GM21576 (cell line): ENCODE results near the gene RTF2.
"Not testable (repeated sequence)": the region's sequence is repeated elsewhere in the genome, so short reads cannot be mapped to it uniquely, and the experiment has no call there.

Experiments
- ATAC-seq: cut with Tn5 transposase; IDR thresholded peaks from one replicate; pipeline ENCODE4 v1.9.1; 2021; ENCODE audit warnings: mild to moderate bottlenecking, moderate library complexity; ENCODE audit not compliant: unreplicated experiment

Gene RTF2

DNA sequence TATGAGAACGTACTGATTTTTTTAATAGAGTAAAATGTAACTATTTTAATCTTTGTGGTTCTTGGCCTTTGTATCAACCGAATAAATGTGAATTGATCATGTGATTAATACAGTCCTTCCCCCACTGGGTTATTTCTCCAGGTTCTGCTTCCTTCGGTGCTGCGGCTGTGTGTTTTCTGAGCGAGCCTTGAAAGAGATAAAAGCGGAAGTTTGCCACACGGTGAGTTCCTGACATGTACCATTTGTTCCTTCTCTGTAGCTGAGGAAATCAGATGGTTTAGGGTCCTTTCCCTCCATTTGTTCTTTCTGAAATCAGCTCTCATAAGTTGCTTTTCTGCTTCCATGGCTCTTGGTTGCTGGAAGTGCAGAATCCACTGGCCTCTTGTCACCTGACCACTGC, 15.5 kb downstream of the RTF2 start:
- no peak for ATAC-seq

DNA sequence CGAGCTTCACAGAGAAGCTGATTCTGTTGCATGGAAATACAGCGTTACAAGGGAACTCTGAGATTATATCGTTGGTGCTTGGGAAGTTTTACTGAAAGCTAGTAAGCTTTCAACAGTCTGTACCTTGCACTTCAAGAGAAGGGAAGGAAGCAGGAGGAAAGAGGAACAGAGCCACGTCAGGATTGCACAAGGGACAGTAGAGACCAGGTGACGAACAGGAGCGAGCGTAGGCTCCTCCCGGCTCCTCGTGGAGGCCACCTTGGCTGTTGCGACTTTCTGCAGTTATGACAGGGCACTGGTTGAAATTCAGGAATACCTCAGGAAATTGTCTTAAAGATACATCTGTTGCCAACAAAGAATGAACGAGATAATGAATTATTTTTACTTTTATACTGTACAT, 18.8 kb downstream of the RTF2 start:
- ATAC-seq, result no peak

DNA sequence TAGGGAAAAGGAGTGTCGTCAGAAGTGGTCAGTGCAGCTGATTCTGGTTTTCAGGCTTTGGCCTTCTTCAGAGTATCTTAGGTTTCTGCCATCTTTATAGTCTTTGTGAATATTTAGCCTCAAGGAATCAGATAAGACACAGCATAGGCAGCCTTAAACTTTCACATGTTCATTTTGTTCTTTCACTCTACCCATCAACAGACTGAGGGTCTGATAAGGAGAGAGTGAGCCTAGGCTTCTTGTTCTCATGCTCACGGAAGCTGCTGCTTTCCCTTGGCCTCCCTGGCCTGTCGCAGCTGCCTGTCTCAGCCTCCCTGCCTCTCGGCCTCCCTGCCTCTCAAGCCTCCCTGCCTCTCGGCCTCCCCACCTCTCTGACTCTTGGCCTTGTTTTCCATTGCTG, 20.1 kb downstream of the RTF2 start:
- no peak for ATAC-seq

DNA sequence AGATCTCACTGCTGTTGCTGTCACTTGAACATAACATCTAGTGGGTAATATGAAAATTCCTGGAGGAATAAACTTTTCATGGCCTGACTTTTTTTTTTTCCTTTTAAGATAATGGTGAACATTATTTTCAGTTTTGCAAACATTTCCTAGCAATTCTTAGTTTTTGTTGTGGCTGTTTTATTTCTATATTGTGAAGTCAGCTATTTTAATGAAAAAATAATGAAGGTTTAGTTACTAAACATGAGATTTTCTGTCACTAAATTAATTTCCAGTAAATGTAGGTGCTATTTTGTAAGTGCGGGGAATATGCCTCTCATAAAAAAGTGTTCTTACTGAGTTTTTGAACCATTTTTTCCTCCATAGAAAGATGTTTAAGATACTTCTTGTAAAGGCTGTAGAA, 32.7 kb downstream of the RTF2 start:
- no peak for ATAC-seq

DNA sequence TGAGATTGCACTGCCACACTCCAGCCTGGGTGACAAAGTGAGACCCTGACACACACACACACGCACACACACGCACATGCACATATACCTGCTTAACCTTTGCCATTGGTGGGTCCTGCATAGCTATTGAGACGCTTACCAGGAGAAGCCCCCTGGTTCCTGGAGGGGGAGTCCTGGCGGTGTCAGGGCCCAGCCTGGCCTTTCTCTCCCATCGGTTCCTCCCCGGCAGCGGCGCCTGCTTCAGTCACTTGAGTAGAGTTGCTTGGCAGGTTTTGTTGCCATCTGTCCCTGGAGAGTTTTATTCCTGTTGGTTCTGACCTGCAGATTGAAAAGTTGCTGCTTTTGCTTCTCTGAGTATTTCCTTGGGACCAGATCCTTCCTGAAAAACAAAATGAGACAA, 35.5 kb downstream of the RTF2 start:
- no peak for ATAC-seq

DNA sequence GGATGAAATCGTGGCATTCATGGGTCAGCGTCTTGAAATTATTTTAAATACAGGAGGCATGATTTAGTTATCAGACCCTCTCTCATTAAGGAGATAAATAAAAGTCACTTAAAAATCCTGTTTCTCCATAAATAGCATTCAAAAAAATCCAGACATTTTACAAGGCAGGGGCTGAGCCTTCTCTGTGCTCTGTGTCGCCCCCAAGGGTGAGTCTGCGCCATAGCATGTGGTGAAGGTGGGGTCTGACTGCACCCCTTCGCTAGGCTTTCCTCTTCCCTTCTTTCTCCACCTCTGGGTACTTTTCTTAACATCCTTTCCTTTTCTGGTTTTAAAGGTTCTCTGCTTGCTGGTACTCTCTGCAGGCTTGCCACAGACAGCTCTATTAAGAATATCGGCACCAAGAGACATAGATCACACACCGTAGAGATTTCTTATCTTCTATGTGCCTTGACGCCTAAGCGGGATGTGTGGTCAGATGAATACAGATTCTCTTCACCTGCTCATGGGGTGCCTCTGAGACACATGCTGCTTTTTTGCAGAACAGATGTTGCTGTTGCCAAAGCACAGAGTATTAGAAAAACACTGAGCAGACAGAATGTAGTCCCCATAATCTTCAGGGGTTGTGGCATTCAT, 36.1 kb downstream of the RTF2 start:
- ATAC-seq, result no peak

DNA sequence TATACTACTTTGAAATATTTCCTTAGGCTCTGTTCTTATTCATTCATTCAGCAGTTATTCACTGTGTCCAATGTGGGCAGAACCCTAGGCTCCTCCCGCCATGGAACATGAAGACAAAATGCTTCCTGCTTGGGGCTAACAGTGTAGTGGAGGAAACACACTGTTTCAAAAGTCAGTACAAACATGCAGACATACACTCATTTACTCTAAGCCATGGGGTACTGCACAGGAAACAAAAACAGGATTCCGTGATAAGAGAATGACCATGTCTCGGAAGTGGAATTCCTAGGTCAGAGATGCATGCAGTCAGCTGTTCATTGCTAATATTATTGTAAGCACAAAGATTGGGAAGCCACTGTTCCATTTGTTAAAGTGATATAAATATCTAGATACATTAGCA, 37.7 kb downstream of the RTF2 start:
- ATAC-seq, result no peak

DNA sequence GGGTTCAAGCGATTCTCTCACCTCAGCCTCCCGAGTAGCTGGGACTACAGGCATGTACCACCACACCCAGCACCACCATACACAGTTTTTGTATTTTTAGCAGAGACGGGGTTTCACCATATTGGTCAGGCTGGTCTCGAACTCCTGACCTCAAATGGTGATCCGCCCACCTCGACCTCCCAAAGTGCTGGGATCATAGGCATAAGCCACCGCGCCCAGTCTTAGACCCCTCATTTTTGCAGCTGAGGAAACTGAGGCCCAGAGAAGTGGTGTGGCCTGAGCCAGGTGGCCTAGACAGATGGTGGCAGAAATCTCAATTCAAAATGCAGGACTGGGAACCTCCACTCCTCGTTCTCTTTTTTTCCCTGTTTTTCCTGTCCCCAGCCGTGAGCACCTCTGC, 43.5 kb downstream of the RTF2 start:
- no peak for ATAC-seq

DNA sequence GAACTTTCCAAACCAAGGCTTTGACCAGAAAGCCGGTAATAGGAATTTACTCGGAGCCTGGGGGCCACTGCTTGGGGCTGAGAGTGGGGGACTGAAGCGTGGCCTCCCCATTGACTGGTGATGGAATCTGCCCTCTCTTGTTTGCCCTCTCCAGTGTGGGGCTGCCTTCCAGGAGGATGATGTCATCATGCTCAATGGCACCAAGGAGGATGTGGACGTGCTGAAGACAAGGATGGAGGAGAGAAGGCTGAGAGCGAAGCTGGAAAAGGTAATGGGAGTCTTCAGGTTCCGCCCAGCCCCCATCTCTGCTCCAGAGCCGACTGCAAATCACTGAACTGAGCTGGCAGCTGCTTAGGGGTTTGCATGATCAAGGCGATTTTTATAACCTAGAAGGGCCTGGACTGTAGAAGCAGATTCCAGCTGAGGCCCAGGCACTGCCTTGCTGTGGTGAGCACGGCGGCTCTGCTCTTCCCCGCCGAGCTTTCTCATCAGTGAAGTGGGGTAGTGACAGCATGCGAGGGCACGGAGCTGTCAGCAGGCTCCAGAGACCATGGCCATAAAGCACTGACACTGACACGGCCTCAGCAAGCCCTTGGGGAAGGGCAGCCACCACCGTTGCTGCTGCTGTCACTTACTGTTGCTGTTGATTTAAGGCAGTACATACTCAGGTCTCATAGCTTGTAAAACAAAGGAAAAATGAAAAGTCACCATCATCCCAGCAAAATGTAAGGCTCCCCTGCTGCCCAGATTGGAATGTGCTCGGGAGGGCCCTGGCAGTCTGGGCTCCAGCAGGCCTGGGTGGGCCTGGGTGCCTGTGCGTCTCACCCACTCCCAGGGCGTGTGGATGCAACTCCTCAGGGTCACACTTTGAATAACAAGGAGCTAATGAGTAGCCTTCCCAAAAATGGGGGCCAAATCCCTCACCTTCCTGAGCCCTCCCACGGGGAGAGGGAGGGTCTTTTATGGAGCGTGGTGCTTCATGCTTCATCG, 45.0 kb downstream of the RTF2 start:
- no peak for ATAC-seq

DNA sequence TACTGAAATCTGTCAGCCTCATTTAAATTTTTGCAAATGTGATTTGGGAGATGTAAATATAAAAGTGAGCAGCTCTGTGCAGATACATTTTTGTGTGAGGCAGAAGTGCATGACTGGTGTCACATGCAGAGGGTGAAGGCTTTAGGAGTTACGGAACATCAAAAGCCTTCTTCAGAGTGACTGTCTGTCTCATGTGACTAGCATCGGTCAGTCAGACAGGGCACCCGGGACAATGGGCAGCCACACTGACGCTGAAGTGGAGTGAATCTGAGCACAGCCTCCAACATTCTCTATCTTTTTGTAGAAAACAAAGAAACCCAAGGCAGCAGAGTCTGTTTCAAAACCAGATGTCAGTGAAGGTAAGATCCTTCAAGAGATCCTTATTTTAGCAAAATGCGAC, 48.2 kb downstream of the RTF2 start:
- ATAC-seq, result no peak

DNA sequence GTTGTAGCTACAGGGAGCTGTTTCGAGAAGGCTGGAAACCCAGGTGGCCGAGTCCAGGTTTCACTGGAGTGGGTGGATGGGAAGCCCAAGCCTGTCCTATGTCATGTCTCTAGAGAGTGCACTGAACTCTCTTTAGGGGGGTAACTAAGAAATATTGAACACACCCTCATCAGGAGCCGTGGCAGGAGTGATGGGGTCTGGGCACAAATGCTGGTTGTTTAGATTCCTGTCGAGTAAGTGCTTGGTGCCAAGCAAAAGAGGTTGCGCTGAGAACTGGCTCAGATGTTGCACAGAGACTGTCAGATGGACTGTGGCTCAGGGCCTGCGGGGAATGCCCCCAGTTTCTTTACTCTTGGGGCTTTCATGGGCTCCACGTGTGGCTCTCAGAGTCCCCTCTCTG, 48.8 kb downstream of the RTF2 start:
- ATAC-seq, result no peak

DNA sequence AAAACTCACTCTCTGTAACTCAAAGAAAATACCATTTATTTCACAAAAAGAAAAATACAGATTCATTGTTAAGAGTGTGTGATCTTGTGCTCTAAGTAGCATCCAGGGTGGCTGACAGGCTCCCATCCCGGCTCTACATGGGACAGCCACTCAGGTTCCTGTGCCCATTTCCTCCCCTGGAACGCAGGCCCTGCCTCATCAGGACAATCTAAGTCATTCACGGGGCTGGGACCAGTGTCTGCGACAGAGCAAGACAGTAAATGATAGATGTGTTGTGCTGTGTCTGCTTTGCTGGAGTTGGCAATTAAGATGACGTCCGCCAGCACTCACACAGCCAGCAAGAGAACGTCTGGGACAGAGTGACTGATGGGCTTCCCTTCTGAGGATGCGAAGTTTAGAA, 49.2 kb downstream of the RTF2 start:
- no peak for ATAC-seq

DNA sequence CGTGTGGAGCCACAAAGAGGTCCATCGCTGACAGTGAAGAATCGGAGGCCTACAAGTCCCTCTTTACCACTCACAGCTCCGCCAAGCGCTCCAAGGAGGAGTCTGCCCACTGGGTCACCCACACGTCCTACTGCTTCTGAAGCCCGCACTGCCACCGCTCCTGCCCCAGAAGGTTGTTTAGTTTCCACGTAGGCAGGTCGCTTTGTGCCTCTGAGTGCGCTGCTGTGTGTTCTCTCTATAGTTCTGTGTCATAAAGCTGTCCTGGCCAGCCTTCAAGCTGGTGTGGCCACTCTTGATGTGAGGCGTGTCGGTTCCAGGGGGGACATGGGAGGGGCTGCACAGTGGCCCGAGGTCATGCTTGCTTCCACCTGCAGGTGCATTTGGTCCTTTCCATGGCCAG, 49.7 kb downstream of the RTF2 start:
- no peak for ATAC-seq

DNA sequence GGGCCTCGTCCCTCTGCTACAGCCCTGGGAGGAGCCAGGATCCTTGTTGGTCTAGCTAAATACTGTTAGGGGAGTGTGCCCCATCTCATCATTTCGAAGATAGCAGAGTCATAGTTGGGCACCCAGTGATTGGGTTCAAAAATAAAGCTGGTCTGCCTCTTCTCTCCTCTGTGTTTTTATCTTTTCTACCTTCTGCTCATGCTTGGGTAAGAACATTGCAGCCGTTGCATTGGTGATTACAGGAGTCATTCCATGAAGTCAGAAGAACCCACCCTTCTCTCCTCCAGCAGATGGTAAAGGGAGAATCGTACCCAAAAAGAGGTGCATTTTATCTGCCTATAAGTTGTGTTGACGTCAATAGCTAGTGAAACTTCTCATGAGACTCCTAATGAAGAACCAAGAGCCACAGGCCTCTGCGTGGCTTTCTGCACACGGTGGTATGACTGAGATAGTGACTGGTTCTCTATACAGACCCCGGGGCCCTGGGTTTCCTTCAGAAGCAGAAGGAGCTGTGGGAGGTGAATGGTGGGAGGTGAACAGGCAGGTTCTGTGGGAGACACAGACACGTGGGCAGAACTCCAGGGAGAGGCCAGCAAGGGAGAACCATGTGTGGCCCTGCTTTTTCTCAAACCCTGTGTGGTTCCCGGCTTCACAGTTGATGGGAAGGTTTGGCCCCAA, 50.4 kb downstream of the RTF2 start:
- no peak for ATAC-seq

DNA sequence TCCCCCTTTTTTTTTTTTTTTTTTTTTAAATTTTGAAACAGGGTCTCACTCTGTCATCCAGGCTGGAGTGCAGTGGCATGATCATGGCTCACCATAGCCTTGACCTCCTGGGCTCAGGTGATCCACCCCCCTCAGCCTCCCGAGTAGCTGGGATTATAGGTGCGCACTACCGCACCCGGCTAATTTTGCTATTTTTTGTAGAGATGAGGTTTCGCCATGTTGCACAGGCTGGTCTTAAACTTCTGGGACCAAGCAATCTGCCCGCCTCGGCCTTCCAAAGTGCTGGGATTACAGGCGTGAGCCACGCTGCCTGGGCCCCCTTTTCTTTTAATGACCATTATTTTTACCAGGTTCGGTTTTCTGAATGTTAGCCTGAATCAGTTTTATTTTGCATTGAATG, 51.1 kb downstream of the RTF2 start:
- no peak for ATAC-seq

DNA sequence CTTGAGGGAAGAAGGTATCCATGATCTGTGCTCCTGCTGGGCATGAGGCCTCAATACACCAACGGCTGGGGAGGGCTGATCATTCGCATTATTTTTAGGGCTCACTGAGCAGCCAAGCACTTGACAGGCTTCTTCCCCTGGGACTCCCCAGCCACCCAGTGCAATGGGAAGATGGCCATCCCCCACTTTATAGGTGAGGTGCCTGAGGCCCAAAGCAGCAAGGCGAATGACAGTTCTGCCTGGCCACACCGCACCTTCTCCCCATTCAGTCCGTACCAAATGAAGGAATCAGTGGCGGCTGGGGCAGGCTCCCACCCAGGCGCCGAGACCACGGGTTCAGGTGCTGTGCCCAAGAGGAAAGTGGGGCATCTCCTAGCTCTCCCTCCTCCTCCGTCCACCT, 51.8 kb downstream of the RTF2 start:
- ATAC-seq, result no peak

DNA sequence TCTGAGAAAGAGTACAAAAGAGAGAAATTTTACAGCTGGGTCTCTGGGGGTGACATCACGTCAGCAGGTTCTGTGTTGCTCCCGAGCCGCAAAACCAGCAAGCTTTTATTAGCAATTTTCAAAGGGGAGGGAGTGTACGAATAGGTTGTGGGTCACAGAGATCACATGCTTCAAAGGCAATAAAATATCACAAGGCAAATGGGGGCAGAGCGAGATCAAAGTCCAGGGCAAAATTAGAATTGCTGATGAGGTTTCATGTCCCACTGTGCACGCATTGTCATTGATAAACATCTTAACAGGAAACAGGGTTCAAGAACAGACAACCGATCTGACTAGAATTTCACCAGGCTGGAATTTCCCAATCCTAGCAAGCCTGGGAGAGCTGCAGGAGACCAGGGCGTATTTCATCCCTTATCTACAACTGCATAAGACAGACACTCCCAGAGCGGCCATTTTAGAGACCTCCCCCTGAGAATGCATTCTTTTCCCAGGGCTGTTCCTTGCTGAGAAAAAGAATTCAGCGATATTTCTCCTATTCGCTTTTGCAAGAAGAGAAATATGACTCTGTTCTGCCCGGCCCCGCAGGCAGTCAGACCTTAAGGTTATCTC, 52.4 kb downstream of the RTF2 start:
- ATAC-seq, result not testable (repeated sequence)

DNA sequence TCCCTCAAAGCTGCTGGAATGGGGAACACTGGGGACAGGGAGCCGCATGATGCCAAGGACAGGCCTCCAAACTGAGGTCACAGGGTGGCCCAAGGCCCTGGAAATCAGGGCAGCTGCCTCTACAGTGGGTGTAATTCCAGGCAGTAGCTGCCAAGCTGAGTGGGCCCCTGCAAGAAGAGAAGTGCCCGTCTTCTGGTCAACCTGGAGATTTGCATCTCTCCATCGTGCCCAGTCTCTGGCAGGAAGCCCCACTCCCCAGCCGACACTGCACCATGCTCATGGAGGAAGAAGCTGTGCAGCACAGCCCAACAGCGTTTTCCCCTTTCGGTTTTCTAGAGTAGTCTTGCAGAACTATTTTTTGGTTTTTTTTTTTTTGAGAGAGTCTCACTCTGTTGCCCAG, 53.9 kb downstream of the RTF2 start:
- no peak for ATAC-seq

DNA sequence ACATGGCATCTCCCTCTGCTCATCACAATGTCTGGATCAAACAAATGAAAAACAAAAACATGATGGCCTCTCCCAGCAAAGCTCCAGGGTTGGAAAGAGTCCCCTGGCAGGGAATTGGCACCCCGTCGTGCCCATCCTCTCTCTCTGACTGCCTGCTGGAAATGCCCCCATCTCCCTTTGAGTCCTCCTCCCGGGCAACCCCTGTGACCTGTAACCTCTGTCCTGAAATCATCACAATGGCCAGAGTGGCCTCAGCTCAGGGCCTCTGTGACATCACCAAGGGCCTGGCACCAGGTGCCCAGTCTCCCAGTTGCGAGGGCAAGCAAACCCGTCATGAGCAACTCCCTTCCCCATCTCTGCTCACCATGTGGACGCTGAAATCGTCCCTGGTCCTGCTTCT, 56.0 kb downstream of the RTF2 start, which contains the start of gene FAM209A:
Gene FAM209A, plus strand, starts transcription at position 301 of the 400 bp plus-strand sequence. Its CDS starts 65 bp downstream, at position 366.
- ATAC-seq, result not testable (repeated sequence)

DNA sequence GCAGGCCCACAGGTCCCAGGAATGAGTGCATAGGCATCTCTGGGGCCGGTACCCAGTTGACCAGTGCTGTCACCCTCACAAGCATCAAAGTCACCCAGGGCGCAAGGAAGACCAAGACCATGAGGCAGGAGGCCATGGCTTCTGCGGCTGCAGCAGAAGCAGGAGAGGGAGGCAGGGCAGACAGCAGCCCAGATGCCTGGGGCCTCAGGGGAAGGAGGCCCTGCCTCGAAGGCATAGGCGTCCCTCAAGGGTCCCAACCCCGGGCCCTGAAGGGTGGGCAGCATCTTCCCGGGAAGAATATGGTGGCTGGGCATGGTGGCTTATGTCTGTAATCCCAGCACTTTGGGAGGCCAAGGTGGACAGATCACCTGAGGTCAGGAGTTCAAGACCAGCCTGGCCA, 59.1 kb downstream of the RTF2 start:
- ATAC-seq, result no peak

DNA sequence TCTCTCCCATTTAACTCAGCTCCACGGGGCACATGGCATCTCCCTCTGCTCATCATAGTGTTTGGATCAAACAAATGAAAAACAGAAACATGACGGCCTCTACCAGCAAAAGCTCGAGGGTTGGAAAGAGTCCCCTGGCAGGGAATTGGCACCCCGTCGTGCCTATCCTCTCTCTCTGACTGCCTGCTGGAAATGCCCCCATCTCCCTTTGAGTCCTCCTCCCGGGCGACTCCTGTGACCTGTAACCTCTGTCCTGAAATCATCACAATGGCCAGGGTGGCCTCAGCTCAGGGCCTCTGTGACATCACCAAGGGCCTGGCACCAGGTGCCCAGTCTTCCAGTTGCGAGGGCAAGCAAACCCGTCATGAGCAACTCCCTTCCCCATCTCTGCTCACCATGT, 64.5 kb downstream of the RTF2 start, which contains the start of gene FAM209B:
Gene FAM209B, plus strand, starts transcription at position 301 of the 400 bp plus-strand sequence. Its CDS starts 96 bp downstream, at position 397.
- not testable (repeated sequence) for ATAC-seq
